HEK293 (cell line): Measurements from ENCODE around the gene DNAJB7.

Source experiments
- AEBP2 ChIP-seq: fragments of 450-650 bp; formaldehyde crosslinking; IDR thresholded peaks from 2 replicates; pipeline ENCODE4 v1.5.1; 2016; ENCODE audit warnings: missing biosample characterization, missing genetic modification characterization, borderline replicate concordance
- OVOL3 ChIP-seq: fragments of 450-650 bp; formaldehyde crosslinking; IDR thresholded peaks from 2 replicates; pipeline ENCODE4 v1.5.1; 2016; ENCODE audit warnings: missing biosample characterization, missing genetic modification characterization
- PRDM4 ChIP-seq: fragments of 450-650 bp; formaldehyde crosslinking; IDR thresholded peaks from 2 replicates; pipeline ENCODE4 v1.5.1; 2017; ENCODE audit warnings: missing biosample characterization, missing genetic modification characterization
- SCRT2 ChIP-seq: fragments of 450-650 bp; formaldehyde crosslinking; IDR thresholded peaks from 2 replicates; pipeline ENCODE4 v1.5.1; 2016; ENCODE audit warnings: missing biosample characterization, missing genetic modification characterization
- SP2 ChIP-seq: fragments of 450-650 bp; formaldehyde crosslinking; IDR thresholded peaks from 2 replicates; pipeline ENCODE4 v1.5.1; 2016; ENCODE audit warnings: missing biosample characterization, missing genetic modification characterization
- WT1 ChIP-seq: fragments of 450-650 bp; formaldehyde crosslinking; IDR thresholded peaks from 2 replicates; pipeline ENCODE4 v1.5.1; 2016; ENCODE audit warnings: missing biosample characterization, missing genetic modification characterization
- ZBTB17 ChIP-seq: fragments of 450-650 bp; formaldehyde crosslinking; IDR thresholded peaks from 2 replicates; pipeline ENCODE4 v1.5.1; 2016; ENCODE audit warnings: missing biosample characterization, missing genetic modification characterization
- ZBTB6 ChIP-seq: fragments of 450-650 bp; formaldehyde crosslinking; IDR thresholded peaks from 2 replicates; pipeline ENCODE4 v1.5.1; 2017; ENCODE audit warnings: missing biosample characterization, missing genetic modification characterization
- ZNF10 ChIP-seq: fragments of 450-650 bp; formaldehyde crosslinking; IDR thresholded peaks from 2 replicates; pipeline ENCODE4 v1.5.1; 2017; ENCODE audit warnings: missing biosample characterization, missing genetic modification characterization
- ZNF140 ChIP-seq: fragments of 450-650 bp; formaldehyde crosslinking; IDR thresholded peaks from 2 replicates; pipeline ENCODE4 v1.5.1; 2016; ENCODE audit warnings: missing biosample characterization, missing genetic modification characterization
- ZNF146 ChIP-seq: fragments of 450-650 bp; formaldehyde crosslinking; IDR thresholded peaks from 2 replicates; pipeline ENCODE4 v1.5.1; 2016; ENCODE audit warnings: missing biosample characterization, missing genetic modification characterization
- ZNF155 ChIP-seq: fragments of 450-650 bp; formaldehyde crosslinking; IDR thresholded peaks from 2 replicates; pipeline ENCODE4 v1.5.1; 2016; ENCODE audit warnings: missing biosample characterization, missing genetic modification characterization
- ZNF16 ChIP-seq: fragments of 450-650 bp; formaldehyde crosslinking; IDR thresholded peaks from 2 replicates; pipeline ENCODE4 v1.5.1; 2016; ENCODE audit warnings: low read depth, missing biosample characterization, missing genetic modification characterization
- ZNF174 ChIP-seq: fragments of 450-650 bp; formaldehyde crosslinking; IDR thresholded peaks from 2 replicates; pipeline ENCODE4 v1.5.0; 2017; ENCODE audit warnings: missing biosample characterization, mild to moderate bottlenecking, missing genetic modification characterization
- ZNF184 ChIP-seq: fragments of 450-650 bp; IDR thresholded peaks from 2 replicates; pipeline ENCODE4 v1.5.1; 2018; ENCODE audit warnings: missing biosample characterization, mild to moderate bottlenecking, missing genetic modification characterization
- ZNF214 ChIP-seq: fragments of 450-650 bp; formaldehyde crosslinking; IDR thresholded peaks from 2 replicates; pipeline ENCODE4 v1.5.1; 2017; ENCODE audit warnings: missing biosample characterization, mild to moderate bottlenecking, missing genetic modification characterization, borderline replicate concordance
- ZNF37A ChIP-seq: fragments of 450-650 bp; IDR thresholded peaks from 2 replicates; pipeline ENCODE4 v1.5.1; 2018; ENCODE audit warnings: missing biosample characterization, missing genetic modification characterization
- ZNF404 ChIP-seq: fragments of 450-650 bp; formaldehyde crosslinking; IDR thresholded peaks from 2 replicates; pipeline ENCODE4 v1.5.1; 2017; ENCODE audit warnings: missing biosample characterization, missing genetic modification characterization
- ZNF555 ChIP-seq: fragments of 450-650 bp; formaldehyde crosslinking; conservative IDR thresholded peaks from 2 replicates; pipeline ENCODE4 v1.5.1; 2017; ENCODE audit warnings: missing biosample characterization, mild to moderate bottlenecking, missing genetic modification characterization, inconsistent platforms
- ZNF600 ChIP-seq: fragments of 450-650 bp; formaldehyde crosslinking; IDR thresholded peaks from 2 replicates; pipeline ENCODE4 v1.5.1; 2016; ENCODE audit warnings: missing biosample characterization, missing genetic modification characterization
- ZNF626 ChIP-seq: fragments of 450-650 bp; sonication (Bioruptor Pico); formaldehyde crosslinking; IDR thresholded peaks from 2 replicates; pipeline ENCODE4 v1.5.1; 2018; ENCODE audit warnings: missing biosample characterization, missing genetic modification characterization, inconsistent platforms
- ZNF791 ChIP-seq: fragments of 450-650 bp; formaldehyde crosslinking; IDR thresholded peaks from 2 replicates; pipeline ENCODE4 v1.5.1; 2016; ENCODE audit warnings: missing biosample characterization, missing genetic modification characterization
- ZNF792 ChIP-seq: fragments of 450-650 bp; formaldehyde crosslinking; IDR thresholded peaks from 2 replicates; pipeline ENCODE4 v1.5.1; 2016; ENCODE audit warnings: missing biosample characterization, missing genetic modification characterization
- ZNF837 ChIP-seq: fragments of 450-650 bp; formaldehyde crosslinking; IDR thresholded peaks from 2 replicates; pipeline ENCODE4 v1.5.1; 2016; ENCODE audit warnings: missing biosample characterization, missing genetic modification characterization

The DNAJB7 gene

GRCh38 chr22:40856513-40857308 is 5.2 kb downstream of the DNAJB7 start, which contains the start of the genes ST13 and XPNPEP3 (continued):
- TF ChIP-seq ZNF10 (no peak), ZNF174 (tag by site-specific recombination) (no peak), ZNF626 (no peak), SP2 (tag by site-specific recombination) (peak; percentile 88), SCRT2 (tag by site-specific recombination) (0 out of 2 replicates have a peak, but pooled peaks have one; percentile 20), ZNF146 (no peak), WT1 (tag by site-specific recombination) (peak; percentile 63; the same call in 1 of the 2 replicates), AEBP2 (tag by site-specific recombination) (no peak), ZNF214 (tag by site-specific recombination) (no peak), ZBTB6 (tag by site-specific recombination) (no peak; the same call in 1 of the 2 replicates), ZNF404 (tag by site-specific recombination) (no peak), ZNF600 (tag by site-specific recombination) (no peak), ZNF16 (tag by site-specific recombination) (no peak), ZNF184 (peak; percentile 1; the same call in 1 of the 2 replicates), ZNF155 (tag by site-specific recombination) (no peak), ZBTB17 (tag by site-specific recombination) (peak; percentile 82), ZNF791 (tag by site-specific recombination) (no peak), ZNF140 (tag by site-specific recombination) (no peak), PRDM4 (tag by site-specific recombination) (peak; percentile 41; the same call in 1 of the 2 replicates), ZNF555 (no peak), ZNF792 (tag by site-specific recombination) (no peak), ZNF837 (no peak), ZNF37A (tag by site-specific recombination) (no peak), OVOL3 (tag by site-specific recombination) (no peak)
